Lower lobe of right lung (tissue), 2 donors: ENCODE measurements around the gene NUTF2. TPM values are rescaled to one million over a fixed set of nuclear protein-coding genes. Genes with fewer than 3 reads are reported as not detected.

Experiments
- ATAC-seq, 2 donors: fragments of 200-7000 bp; cut with Tn5 transposase; one replicate each; pipeline ENCODE4 v1.9.1; 2020 to 2022; ENCODE audit warnings: mild to moderate bottlenecking in 2 of 2, moderate library complexity in 2 of 2
- DNase-seq: peaks from one replicate; pipeline ENCODE4 v3.0.0-alpha.2; 2020
- H3K27ac ChIP-seq: fragments of 200-600 bp; one replicate; pipeline ENCODE4 v1.8.0; 2022
- H3K27me3 ChIP-seq: fragments of 200-600 bp; one replicate; pipeline ENCODE4 v1.8.0; 2022; ENCODE audit warnings: low read depth
- H3K36me3 ChIP-seq: fragments of 200-600 bp; one replicate; pipeline ENCODE4 v1.8.0; 2022; ENCODE audit warnings: mild to moderate bottlenecking
- H3K4me1 ChIP-seq: fragments of 200-600 bp; one replicate; pipeline ENCODE4 v1.8.0; 2022
- H3K4me3 ChIP-seq: fragments of 200-600 bp; one replicate; pipeline ENCODE4 v1.8.0; 2022; ENCODE audit warnings: mild to moderate bottlenecking
- H3K9me3 ChIP-seq: fragments of 200-600 bp; one replicate; pipeline ENCODE4 v1.8.0; 2022
- CTCF ChIP-seq: fragments of 200-600 bp; IDR thresholded peaks from one replicate; pipeline ENCODE4 v1.8.0; 2022; ENCODE audit warnings: antibody characterized with exemption, mild to moderate bottlenecking
- intact Hi-C: fragments of 100-400 bp; cut with DNase I; formaldehyde crosslinking; loops from one replicate; pipeline ENCODE4 v1.11.0; 2022
- total RNA-seq: library from RNA; stranded (reverse); fragmentation: NEBNext Ultra II Directional; extraction: Animal tissue kit (Norgen Biotek cat#: 25700); gene quantifications from one replicate; pipeline ENCODE4 v1.2.1, GENCODE V29; 2021
- donor health status: DM: no; HTN: yes; CAD: no; lungs with severe emphysema.

NUTF2 gene
- total RNA-seq, 1 donor from 2014 or later: 55.8 TPM

DNA sequence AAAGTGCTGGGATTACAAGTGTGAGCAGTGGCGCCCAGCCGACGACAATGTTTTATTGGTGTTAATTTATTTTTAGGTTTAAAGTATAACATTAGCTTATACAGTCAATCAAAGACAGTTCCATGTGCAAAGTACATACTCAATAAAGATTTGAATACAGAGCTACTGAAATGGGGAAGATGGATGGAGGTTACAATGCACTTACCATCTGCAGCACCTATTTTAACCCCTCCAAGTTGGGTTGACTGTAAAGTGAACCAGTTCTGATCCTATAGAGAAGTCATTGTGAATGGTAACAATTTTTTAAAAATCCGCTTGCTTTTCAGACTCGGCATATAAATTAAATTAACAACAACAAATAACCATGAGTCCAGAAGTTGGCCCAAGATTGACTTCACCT is 45.6 kb downstream of the NUTF2 start:
- Histone ChIP-seq H3K9me3 (no peaks in the 10 kb centered on the region), H3K36me3 (no peaks in the 10 kb centered on the region), H3K4me1 (peaks cover 45% of the 10 kb centered on the region), H3K27ac (peak overlapping the region; percentile 97), H3K4me3 (peak overlapping the region; percentile 92), H3K27me3 (no peaks in the 10 kb centered on the region)
- TF ChIP-seq CTCF: no peak
- intact Hi-C loops: no loop called here
- ATAC-seq (no peak), DNase-seq (no peak)

DNA sequence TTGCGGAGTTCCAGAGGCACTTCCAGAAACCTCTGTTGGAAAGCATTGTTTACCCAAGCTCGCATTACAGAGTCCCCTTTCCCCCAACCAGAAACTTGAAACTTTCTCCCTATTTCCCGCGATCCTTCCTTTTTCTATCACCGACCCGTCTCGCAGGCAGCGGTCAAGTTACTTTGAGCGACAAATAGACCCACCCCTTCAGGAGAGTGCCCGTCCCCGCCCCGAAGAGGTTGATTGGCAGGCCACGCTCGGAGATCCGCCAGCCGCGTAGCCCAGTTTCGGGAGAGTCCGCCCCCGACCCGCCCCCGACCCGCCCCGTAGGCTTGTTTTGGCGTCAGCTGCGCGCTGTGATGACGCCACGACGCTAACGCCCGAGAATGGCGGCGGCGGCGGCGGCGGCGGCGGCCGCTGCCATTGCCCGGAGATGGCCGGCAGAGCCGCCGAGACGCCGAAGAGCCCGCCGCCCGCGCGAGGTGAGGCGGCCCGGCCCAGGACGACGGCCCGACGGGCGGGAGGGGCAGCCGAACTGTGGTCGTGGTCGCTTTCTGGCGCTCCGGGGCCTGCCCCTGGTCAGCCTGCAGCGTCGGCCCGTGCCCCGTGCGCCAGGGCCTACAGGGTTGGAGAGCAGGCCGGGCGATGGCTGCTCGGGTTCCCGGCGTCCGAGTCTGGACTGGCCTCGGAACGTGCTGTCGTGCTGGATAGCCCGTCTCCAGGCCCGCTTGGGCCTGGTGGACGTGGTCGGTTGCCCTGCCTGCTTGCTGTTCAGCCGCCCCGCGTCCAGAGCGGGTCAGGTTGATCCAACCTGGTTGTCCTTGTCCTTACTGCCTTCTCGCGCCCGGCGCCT is 46.4 kb downstream of the NUTF2 start, which contains the start of gene PSKH1:
Gene PSKH1, plus strand, starts transcription at position 356 of the 844 bp plus-strand sequence. CDS start 15,496 bp downstream, outside the sequence.
- Histone ChIP-seq H3K9me3 (no peaks in the 10 kb centered on the region), H3K36me3 (no peaks in the 10 kb centered on the region), H3K27ac (peak within 1 kb of the TSS; percentile 97), H3K4me1 (peaks cover 53% of the 10 kb centered on the region), H3K27me3 (no peaks in the 10 kb centered on the region), H3K4me3 (peak within 1 kb of the TSS; percentile 92)
- DNase-seq (peak; percentile 97), ATAC-seq (peak; percentile 98 to 99)
- TF ChIP-seq CTCF: no peak
- intact Hi-C loops: no loop called here

DNA sequence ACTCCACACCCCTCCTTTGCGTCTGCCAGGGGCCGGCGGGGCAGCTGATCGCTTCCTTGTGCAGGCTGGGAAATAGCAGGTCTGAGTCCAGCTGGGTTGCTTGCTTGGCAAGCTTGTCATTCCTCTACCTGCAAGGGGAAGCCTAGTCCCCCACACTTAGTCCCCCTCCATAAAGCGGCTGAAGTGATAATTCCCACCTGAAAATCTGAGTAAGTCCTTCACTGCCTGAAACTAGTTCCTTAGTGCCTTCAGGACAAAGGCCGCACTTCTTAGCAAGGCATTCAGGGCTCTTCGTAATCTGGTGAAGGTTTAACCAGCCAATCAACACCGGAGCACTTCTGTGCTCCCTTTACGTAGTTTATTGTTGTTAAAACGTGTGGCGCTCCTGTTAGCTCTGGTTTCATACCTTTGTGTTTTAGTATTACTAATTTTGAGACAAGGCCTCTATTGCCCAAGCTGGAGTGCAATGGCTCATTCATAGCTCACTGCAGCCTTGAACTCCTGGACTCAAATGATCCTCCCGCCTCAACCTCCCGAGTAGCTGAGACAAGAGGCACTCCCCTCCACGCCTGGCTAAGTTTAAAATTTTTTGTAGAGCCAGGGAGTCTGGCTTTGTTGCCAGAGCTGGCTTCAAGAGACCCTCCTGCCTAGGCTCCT is 47.1 kb downstream of the NUTF2 start:
- intact Hi-C loops: no loop called here
- H3K27ac ChIP-seq: peak overlapping the region; percentile 97
- peaks cover 60% of the 10 kb centered on the region for H3K4me1 ChIP-seq
- no peak for TF ChIP-seq CTCF
- peak in 1 of 2 donors; percentile 1 for ATAC-seq
- peak overlapping the region; percentile 92 for H3K4me3 ChIP-seq
- no peaks in the 10 kb centered on the region for H3K36me3 ChIP-seq
- no peak for DNase-seq
- no peaks in the 10 kb centered on the region for H3K9me3 ChIP-seq
- H3K27me3 ChIP-seq: no peaks in the 10 kb centered on the region

DNA sequence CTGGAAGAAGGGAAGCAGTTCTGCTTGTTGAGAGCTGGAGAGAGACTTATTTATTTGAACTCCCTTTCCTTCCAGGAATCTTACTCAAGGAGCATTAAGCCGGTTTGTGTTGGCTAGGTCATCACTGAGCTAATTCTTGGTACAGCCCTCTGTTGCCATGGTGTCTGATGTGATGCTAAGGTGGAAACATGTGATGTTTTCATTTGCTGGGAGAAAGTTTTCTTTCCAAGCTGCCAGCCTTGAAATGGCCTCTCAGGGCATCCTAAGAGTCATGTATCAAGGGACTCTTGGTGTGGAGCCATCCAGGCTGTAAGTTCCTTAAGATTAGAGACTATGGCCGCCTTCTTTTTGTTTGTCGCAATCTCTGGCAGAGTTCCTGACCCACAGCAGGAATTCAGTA is 50.5 kb downstream of the NUTF2 start:
- intact Hi-C loops: no loop called here

GRCh38 chr16:67901734-67902133 is 55.0 kb downstream of the NUTF2 start:
- peaks cover 28% of the 10 kb centered on the region for H3K36me3 ChIP-seq
- H3K4me3 ChIP-seq: no peak overlapping the region
- ATAC-seq: no peak
- intact Hi-C loops: no loop called here
- H3K27me3 ChIP-seq: no peaks in the 10 kb centered on the region
- H3K4me1 ChIP-seq: peaks cover 26% of the 10 kb centered on the region
- H3K27ac ChIP-seq: no peak overlapping the region
- DNase-seq: no peak
- no peaks in the 10 kb centered on the region for H3K9me3 ChIP-seq
- TF ChIP-seq CTCF: no peak

More for the DNA sequence above, 50.5 kb downstream of the NUTF2 start:
- no peak for TF ChIP-seq CTCF
- DNase-seq (no peak), ATAC-seq (peak in 1 of 2 donors; percentile 8)
- peaks cover 14% of the 10 kb centered on the region for H3K36me3 ChIP-seq
- H3K4me3 ChIP-seq: no peak overlapping the region
- H3K27ac ChIP-seq: peak overlapping the region; percentile 18
- peaks cover 63% of the 10 kb centered on the region for H3K4me1 ChIP-seq
- H3K27me3 ChIP-seq: no peaks in the 10 kb centered on the region
- H3K9me3 ChIP-seq: no peaks in the 10 kb centered on the region
